Ovary (tissue), 9 donors: ENCODE data around the gene MRPL27. TPM values are rescaled to one million over a fixed set of nuclear protein-coding genes. Genes with fewer than 3 reads are reported as not detected.

Experiments used
- DNase-seq, 5 donors: peaks; one replicate each; pipeline ENCODE4 v3.0.0-alpha.2; 2019 to 2020
- H3K27ac ChIP-seq, 2 donors: fragments of 200-600 bp; one replicate each; pipeline versions ENCODE4 v1.5.1 to v1.8.0; 2019 to 2022
- H3K27me3 ChIP-seq: fragments of 200-600 bp; one replicate; pipeline ENCODE4 v1.8.0; 2022
- H3K36me3 ChIP-seq: fragments of 200-600 bp; sonication (generic); one replicate; pipeline ENCODE4 v1.5.1; 2019
- H3K4me1 ChIP-seq: one replicate; pipeline ENCODE4 v1.8.1; 2013; ENCODE audit warnings: mild to moderate bottlenecking, moderate library complexity; ENCODE audit not compliant: insufficient read depth
- H3K4me3 ChIP-seq: fragments of 200-600 bp; sonication (generic); one replicate; pipeline ENCODE4 v1.5.1; 2017
- H3K9me3 ChIP-seq, 2 donors: fragments of 200-600 bp in 1 of 2; sonication (generic) in 1 of 2; one replicate each; pipeline versions ENCODE4 v1.5.1 to v1.8.1; 2013 to 2019; ENCODE audit warnings: mild to moderate bottlenecking in 1 of 2, moderate library complexity in 1 of 2
- EP300 ChIP-seq: sonication (generic); formaldehyde crosslinking; IDR thresholded peaks from one replicate; pipeline ENCODE4 v1.6.1; 2017; ENCODE audit warnings: antibody characterized with exemption
- POLR2A ChIP-seq: fragments of 450-650 bp; IDR thresholded peaks from one replicate; pipeline ENCODE4 v1.6.1; 2017; ENCODE audit warnings: antibody characterized with exemption, mild to moderate bottlenecking, moderate library complexity
- WGBS, 3 donors: extraction: QIAGEN DNeasy Blood & Tissue Kit in 1 of 3; methylation state at CpG; one replicate each; pipeline versions ENCODE4 v1.1.5 to v1.1.7; 2013 to 2017; 5-methylcytosine and 5-hydroxymethylcytosine counted together
- intact Hi-C, 4 donors: fragments of 100-400 bp; cut with DNase I; formaldehyde crosslinking; loops; one replicate each; pipeline versions ENCODE4 v1.11.0 to v1.15.1; 2022 to 2023
- polyA plus RNA-seq, 2 donors: library from polyadenylated mRNA; stranded (reverse); fragments of 200-250 nt in 1 of 2; fragments of 350-450 nt in 1 of 2; fragmentation: Illumina TruSeq in 1 of 2; extraction: RNeasy Lipid Tissue Mini Kit (QIAGEN cat#74804) in 1 of 2; gene quantifications; one replicate each; pipeline ENCODE4 v1.2.3, GENCODE V29; 2013 to 2014
- total RNA-seq, 7 donors: library from RNA; depleted of rRNA in 2 of 7; stranded (reverse); fragments of >200 nt in 2 of 7; fragmentation: NEBNext Ultra II Directional in 3 of 7; extraction: Animal tissue kit (Norgen Biotek cat#: 25700) in 3 of 7; gene quantifications; one replicate each; pipeline versions ENCODE4 v1.1.0 to v1.2.4, GENCODE V29; 2016 to 2023
- TF ChIP-seq, protein P1 (sequence below), 3 donors: fragments of 450-650 bp in 2 of 3; fragments of 200-600 bp in 1 of 3; IDR thresholded peaks; one replicate each; pipeline versions ENCODE4 v1.5.1 to v1.8.0; 2016 to 2022; ENCODE audit warnings: antibody characterized with exemption in 3 of 3, mild to moderate bottlenecking in 1 of 3
- donor health status: DM: no; HTN: no; CAD: no; lungs with moderate emphysema.
- donor health status: DM: no; HTN: no; CAD: no.
- donor health status: Bipolar disorder and iron deficiency.
- donor health status: DM: yes; HTN: yes; CAD: no.
- donor health status: DM: no; HTN: no; CAD: no.
- donor health status: DM: yes; HTN: yes; CAD: no.

Gene MRPL27
- total and polyA plus RNA-seq, 9 donors: 38.7 to 74.8 (median 48.8) TPM

- DNase-seq: no peak
- H3K9me3 ChIP-seq: no peaks in the 10 kb centered on the region
- H3K4me1 ChIP-seq: peaks cover 2% of the 10 kb centered on the region
- intact Hi-C loops: no loop called here
- TF ChIP-seq POLR2A (no peak), EP300 (no peak)
- TF ChIP-seq, protein P1, sequence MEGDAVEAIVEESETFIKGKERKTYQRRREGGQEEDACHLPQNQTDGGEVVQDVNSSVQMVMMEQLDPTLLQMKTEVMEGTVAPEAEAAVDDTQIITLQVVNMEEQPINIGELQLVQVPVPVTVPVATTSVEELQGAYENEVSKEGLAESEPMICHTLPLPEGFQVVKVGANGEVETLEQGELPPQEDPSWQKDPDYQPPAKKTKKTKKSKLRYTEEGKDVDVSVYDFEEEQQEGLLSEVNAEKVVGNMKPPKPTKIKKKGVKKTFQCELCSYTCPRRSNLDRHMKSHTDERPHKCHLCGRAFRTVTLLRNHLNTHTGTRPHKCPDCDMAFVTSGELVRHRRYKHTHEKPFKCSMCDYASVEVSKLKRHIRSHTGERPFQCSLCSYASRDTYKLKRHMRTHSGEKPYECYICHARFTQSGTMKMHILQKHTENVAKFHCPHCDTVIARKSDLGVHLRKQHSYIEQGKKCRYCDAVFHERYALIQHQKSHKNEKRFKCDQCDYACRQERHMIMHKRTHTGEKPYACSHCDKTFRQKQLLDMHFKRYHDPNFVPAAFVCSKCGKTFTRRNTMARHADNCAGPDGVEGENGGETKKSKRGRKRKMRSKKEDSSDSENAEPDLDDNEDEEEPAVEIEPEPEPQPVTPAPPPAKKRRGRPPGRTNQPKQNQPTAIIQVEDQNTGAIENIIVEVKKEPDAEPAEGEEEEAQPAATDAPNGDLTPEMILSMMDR (IDR thresholded peaks at IDR 0.05): no peak
- H3K27me3 ChIP-seq: no peaks in the 10 kb centered on the region
- WGBS, 3 donors: 59 to 67% (median 66%) methylated on average over 3 of the region's 3 CpGs
- H3K36me3 ChIP-seq: no peaks in the 10 kb centered on the region
- H3K4me3 ChIP-seq: no peak overlapping the region
- H3K27ac ChIP-seq: no peak overlapping the region
Observed at GRCh38 chr17:50386510-50386909, 13.5 kb upstream of the MRPL27 start.

- Histone ChIP-seq H3K9me3 (no peaks in the 10 kb centered on the region), H3K4me1 (peaks cover 2% of the 10 kb centered on the region), H3K27ac (no peak overlapping the region), H3K27me3 (no peaks in the 10 kb centered on the region), H3K36me3 (no peaks in the 10 kb centered on the region), H3K4me3 (no peak overlapping the region)
- DNase-seq: no peak
- 88 to 94% (median 89%) methylated on average over 12 of the region's 12 CpGs for WGBS, 3 donors
- intact Hi-C loops: no loop called here
- TF ChIP-seq, protein P1 (IDR thresholded peaks at IDR 0.05): no peak
- TF ChIP-seq EP300 (no peak), POLR2A (no peak)
Observed at GRCh38 chr17:50382931-50383330, 9.9 kb upstream of the MRPL27 start.

GRCh38 chr17:50381920-50382319 lies 8.9 kb upstream of the MRPL27 start:
- DNase-seq: no peak
- Histone ChIP-seq H3K9me3 (no peaks in the 10 kb centered on the region), H3K27ac (no peak overlapping the region), H3K4me1 (peaks cover 2% of the 10 kb centered on the region), H3K4me3 (no peak overlapping the region), H3K27me3 (no peaks in the 10 kb centered on the region), H3K36me3 (no peaks in the 10 kb centered on the region)
- intact Hi-C loops: no loop called here
- no peak for TF ChIP-seq POLR2A
- TF ChIP-seq, protein P1 (IDR thresholded peaks at IDR 0.05): no peak
- no peak for TF ChIP-seq EP300
- 44 to 53% (median 50%) methylated on average over 3 of the region's 3 CpGs for WGBS, 3 donors

DNA sequence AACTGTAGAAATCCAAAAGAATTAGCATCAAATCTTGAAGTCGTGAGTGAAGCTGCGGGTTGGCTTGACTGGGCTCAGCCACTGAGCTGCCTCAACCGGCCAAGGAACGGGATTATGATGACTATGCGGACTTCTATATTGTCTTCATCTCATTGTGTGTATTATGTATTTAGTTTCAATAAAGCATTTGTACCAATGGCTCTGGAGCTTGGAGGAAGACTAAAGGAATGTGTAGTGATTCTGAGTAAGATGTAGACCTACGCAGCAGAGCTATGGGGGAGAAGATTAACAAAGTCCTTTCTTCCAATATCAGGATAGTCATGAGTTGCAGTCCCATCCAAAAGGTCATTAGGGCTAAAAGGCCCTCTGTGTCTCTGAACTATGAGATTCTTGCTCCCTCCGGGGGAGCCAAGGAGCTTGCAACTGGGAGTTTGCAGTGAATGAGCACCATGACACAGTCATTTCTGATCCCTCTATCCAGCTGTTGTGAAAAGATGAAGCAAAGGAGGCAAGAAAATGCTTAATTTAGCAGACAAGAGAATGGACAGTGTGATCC lies 8.4 kb upstream of the MRPL27 start:
- 82 to 87% (median 83%) methylated on average over 7 of the region's 7 CpGs for WGBS, 3 donors
- H3K36me3 ChIP-seq: no peaks in the 10 kb centered on the region

More for the DNA sequence above, 8.4 kb upstream of the MRPL27 start:
- Histone ChIP-seq H3K4me1 (no peaks in the 10 kb centered on the region), H3K9me3 (no peaks in the 10 kb centered on the region), H3K27ac (no peak overlapping the region), H3K27me3 (no peaks in the 10 kb centered on the region), H3K4me3 (no peak overlapping the region)
- DNase-seq: no peak
- intact Hi-C loops: no loop called here
- TF ChIP-seq POLR2A: no peak
- TF ChIP-seq, protein P1 (IDR thresholded peaks at IDR 0.05): no peak
- TF ChIP-seq EP300: no peak
